Central memory CD4-positive, alpha-beta T cell (primary cell): Measurements from ENCODE around the gene RAD54L.
"Not testable (repeated sequence)": the region's sequence is repeated elsewhere in the genome, so short reads cannot be mapped to it uniquely, and the experiment has no call there.

Experiments
- DNase-seq: peaks from one replicate; pipeline ENCODE4 v3.0.0; 2022

The RAD54L gene

GRCh38 chr1:46242918-46243317, 4.6 kb upstream of the RAD54L start:
- no peak for DNase-seq

- not testable (repeated sequence) for DNase-seq
Observed at GRCh38 chr1:46243831-46244230, 3.7 kb upstream of the RAD54L start.

DNA sequence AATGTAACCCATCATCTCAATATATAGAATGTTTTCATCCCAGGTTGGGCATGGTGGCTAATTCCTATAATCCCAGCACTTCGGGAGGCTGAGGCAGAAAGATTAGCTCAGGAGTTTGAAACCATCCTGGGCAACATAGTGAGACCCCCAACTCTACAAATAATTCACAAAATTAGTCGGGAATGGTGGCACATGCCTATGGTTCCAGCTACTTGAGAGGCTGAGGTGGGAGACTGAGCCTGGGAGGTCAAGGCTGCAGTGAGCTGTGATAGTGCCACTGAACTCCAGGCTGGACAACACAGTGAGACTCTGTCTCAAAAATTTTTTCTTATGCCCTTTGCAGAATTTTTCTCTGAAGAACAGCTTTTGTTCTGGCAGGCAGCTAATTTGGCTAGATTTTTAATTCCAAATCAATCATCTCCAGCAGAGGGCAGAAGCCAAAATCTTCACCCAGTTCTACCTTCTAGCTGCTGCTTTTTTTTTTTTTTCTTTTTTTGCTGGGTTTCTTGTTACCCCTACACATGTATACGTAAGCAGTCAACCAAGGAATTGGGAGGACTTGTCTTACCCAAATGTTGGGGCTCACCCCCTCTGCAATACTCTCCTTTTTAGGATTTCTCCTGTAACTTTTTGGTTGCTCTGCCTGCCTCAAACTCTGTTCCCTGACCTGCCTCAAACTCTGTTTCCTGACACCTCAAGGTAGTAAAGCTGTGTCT, 2.7 kb upstream of the RAD54L start:
- peak; percentile 24 for DNase-seq

GRCh38 chr1:46246136-46246535, 1.4 kb upstream of the RAD54L start:
- not testable (repeated sequence) for DNase-seq

- no peak for DNase-seq
Observed at GRCh38 chr1:46246548-46247435, 771 bp upstream of the RAD54L start.

- no peak for DNase-seq
Observed at GRCh38 chr1:46248122-46248920, 758 bp downstream of the RAD54L start.

DNA sequence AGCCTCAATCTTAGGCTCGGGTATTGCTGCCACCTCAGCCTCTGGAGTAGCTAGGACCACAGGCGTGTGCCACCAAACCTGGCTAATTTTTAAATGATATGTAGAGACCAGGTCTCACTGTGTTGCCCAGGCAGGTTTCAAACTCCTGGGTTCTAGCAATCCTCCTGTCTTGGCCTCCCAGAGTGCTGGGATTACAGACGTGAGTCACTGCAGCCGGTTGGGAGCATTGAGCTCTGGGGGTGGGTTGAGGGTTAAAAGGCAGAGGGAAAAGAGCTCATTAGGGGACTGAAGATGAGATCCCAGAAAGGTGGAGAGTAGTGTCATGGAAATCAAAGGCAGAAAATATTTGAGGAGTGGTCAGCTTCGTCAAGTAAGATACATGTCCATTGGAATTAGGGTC, 7.1 kb downstream of the RAD54L start:
- DNase-seq, result no peak

GRCh38 chr1:46256523-46256922, 9.0 kb downstream of the RAD54L start:
- DNase-seq, result no peak

GRCh38 chr1:46262508-46262907, 14.9 kb downstream of the RAD54L start:
- no peak for DNase-seq

DNA sequence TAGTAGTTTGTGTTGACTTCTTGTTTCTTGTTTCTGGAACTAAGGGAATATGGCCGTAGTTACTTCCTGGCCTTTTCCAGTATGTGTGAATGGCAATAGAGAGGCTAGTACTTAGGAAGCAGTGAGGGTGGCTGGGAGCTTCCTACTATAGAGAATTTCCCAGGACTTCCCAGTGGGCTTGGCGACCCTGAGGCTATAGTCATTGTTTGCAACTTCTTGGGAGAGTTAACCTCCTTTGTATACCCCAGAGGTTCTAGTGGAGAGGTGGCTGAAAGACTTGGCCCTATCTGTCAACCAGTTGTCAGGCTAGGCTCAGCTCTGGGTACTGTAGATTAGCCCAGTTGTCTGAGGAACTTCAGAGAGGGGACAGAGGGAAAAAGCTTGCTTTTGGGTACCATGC, 15.6 kb downstream of the RAD54L start:
- DNase-seq, result no peak

DNA sequence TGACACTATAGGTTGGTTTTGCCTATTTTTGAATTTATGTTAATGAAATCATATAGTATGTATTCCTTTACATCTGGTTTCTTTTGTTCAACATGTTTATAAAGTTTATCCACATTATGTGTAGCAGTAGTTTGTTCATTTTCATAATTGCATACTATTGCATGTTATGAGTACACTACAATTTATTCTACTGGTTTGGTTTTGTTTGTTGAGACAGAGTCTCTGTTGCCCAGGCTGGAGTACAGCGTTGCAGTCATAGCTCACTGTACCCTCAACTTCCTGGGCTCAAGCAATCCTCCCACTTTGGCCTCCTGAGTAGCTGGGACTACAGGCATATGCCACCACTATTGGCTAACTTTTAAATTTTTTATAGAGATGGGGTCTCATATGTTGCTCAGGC, 21.0 kb downstream of the RAD54L start:
- no peak for DNase-seq

- no peak for DNase-seq
Observed at GRCh38 chr1:46274225-46275029, 26.9 kb downstream of the RAD54L start.

- no peak for DNase-seq
Observed at GRCh38 chr1:46275030-46275337, 27.4 kb downstream of the RAD54L start.

DNA sequence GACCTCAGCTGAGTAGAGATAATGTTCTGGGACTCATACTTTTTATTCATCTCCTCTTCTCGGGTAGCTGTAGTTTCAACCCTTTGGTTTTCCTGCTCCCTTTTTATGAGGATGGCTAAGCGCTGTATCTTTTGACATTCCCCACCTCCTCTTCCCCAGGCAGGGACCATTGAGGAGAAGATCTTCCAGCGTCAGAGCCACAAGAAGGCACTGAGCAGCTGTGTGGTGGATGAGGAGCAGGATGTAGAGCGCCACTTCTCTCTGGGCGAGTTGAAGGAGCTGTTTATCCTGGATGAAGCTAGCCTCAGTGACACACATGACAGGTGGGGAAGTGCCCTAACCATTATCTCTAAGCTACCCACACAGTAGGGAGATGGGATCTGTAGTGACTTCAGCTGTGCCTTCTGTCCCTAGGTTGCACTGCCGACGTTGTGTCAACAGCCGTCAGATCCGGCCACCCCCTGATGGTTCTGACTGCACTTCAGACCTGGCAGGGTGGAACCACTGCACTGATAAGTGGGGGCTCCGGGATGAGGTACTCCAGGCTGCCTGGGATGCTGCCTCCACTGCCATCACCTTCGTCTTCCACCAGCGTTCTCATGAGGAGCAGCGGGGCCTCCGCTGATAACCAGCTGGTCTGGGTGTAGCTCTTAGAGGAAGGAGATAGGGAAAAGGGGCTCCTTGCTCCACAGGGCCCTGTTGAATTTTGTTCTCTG, 30.3 kb downstream of the RAD54L start:
- DNase-seq, result no peak

DNA sequence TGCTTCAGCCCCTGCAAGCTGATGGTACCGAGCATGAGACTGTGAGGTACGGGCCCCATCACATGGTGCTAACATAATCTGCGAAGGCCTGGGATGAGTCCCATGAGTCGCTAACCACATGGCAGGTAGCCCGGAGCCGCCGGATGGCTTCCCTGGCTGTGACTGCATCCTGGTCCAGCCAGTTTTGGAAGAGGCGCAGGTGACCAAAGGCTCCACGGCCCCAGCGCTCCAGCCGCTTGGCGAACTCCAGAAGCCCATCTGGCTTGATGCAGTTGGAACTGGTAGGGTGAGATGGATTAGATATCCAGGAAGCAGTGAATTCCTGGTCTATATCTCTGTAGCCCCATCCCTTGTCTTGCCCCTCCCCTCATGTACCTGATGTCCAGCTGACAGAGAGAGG, 31.2 kb downstream of the RAD54L start:
- DNase-seq, result no peak

- no peak for DNase-seq
Observed at GRCh38 chr1:46280092-46280491, 32.5 kb downstream of the RAD54L start.

GRCh38 chr1:46281021-46281420, 33.5 kb downstream of the RAD54L start:
- DNase-seq, result no peak

- no peak for DNase-seq
Observed at GRCh38 chr1:46284058-46284457, 36.5 kb downstream of the RAD54L start.

DNA sequence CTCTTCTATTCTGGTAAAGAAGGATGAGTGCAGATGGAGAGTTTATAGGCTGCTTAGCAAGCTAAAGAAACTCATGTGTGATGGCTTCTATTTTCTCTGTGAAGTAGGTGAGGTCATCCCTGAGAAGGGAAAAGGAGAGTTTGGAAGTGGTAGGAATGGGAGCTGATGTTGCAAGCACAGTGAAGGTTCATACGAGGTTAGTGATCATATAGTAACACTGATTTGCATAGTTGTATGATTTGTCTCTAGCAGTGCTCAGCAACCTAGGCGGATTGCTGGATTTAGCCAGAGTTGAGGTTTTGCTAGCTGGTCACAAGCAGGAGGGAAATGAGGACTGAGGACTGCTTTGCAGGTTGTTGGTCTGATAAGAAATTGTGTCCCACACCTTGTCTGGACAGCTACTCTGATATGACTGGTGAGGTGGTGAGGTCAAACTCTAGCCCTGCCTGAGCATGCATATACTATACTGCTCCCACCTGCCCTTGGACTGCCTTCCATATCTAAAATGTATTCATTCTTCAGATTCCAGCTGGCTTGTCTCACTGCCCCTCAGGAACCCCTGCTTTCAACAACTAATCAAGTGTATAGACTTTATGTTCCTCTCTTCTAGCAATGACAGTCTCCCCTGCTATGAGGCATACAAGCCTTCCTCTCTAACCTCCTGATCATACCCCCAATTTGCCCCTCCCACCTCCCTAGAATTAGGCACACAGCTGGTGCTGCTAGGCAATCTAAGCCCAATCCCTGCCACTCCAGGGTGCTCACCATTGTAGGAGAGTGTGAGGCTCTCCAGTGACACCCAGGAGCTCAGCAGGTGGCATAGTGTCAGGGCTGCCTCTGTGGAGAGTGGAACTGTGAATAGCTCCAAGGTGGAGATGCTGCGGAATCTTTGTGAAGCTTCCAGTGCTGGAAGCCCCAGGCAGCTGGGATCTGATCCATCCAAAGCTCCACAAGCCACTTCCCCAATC, 37.3 kb downstream of the RAD54L start:
- no peak for DNase-seq

- DNase-seq, result no peak
Observed at GRCh38 chr1:46285730-46286477, 38.3 kb downstream of the RAD54L start.
